ENCODE results near the gene PIGP. TPM values are rescaled to one million over a fixed set of nuclear protein-coding genes. Genes with fewer than 3 reads are reported as not detected.

PIGP gene
- total and polyA plus RNA-seq, 2 of the 8 experiments (the other 6 are each of a cell fraction or from before 2014, with no cell fraction given): 11.3 to 18.0 TPM

DNA sequence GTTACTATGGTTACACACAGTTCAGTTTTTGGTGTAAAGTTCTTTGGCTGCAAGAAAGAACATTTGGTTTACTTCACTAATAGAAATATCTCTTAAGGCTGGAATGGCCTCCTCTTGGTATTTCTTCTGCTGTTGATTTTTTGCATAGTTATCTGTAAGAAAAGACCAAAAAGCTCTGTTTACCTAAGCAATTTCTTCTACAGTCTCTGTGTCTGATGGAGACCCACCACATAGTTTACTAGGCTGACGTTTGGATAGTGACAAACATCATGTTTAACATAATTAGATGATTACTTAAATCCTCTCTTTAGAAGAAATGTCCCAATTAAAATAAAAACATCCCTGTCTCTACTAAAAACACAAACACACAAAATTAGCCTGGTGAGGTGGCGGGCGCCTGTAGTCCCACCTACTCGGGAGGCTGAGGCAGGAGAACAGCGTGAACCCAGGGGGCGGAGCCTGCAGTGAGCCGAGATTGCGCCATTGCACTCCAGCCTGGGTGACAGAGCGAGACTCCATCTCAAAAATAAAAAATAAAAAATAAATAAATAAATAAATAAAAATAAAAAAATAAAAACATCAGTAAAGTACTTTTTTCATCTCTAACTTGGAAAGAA is 7.2 kb downstream of the PIGP start:
- Histone ChIP-seq H2BK120ac (replicated peaks; ENCODE audit: low read depth, low read length) (no peak overlapping the region), H2AK5ac (ENCODE audit: low read depth, low read length) (no peak overlapping the region), H3K23ac (ENCODE audit: insufficient read length) (no peak overlapping the region), H3K4me2 (ENCODE audit: insufficient read depth in 1 of 2, low read depth in 2 of 2, low read length in 2 of 2) (no peak overlapping the region), H3K27me3 (replicated peaks in 1 of 4; ENCODE audit: control insufficient read depth in 3 of 4, extremely low read depth in 1 of 4, insufficient read depth in 3 of 4, low read length in 3 of 4) (no peaks in the 10 kb centered on the region), H3K18ac (ENCODE audit: extremely low read depth, low read length) (no peak overlapping the region), H3K4ac (replicated peaks; ENCODE audit: insufficient read length, low read depth, low read length) (no peak overlapping the region), H3K9ac (replicated peaks in 1 of 4; ENCODE audit: extremely low read depth in 1 of 4, low read depth in 3 of 4, low read length in 3 of 4) (no peak overlapping the region), H4K5ac (ENCODE audit: insufficient read length, low read depth, low read length) (no peak overlapping the region), H2BK15ac (ENCODE audit: low read length) (no peak overlapping the region), H3K79me2 (ENCODE audit: control insufficient read depth in 1 of 2, insufficient read depth in 2 of 2, low read length in 2 of 2) (no peaks in the 10 kb centered on the region), H3K4me1 (replicated peaks in 1 of 4; ENCODE audit: control insufficient read depth in 3 of 4, insufficient read depth in 4 of 4, low read length in 3 of 4) (peaks cover 0 to 5% (median under 1%) of the 10 kb centered on the region in 4 experiments; a peak in 3 of 7 replicates), H2BK12ac (ENCODE audit: low read depth, low read length) (no peak overlapping the region), H3K79me1 (ENCODE audit: low read depth, low read length) (no peaks in the 10 kb centered on the region), H3K36me3 (ENCODE audit: control insufficient read depth in 2 of 4, insufficient read depth in 4 of 4, low read length in 3 of 4) (peaks cover 0 to 4% (median 0%) of the 10 kb centered on the region in 4 experiments; a peak in 2 of 8 replicates), H3K27ac (ENCODE audit: low read depth, low read length) (no peak overlapping the region), H3K9me3 (ENCODE audit: insufficient read depth in 2 of 2, low read depth in 1 of 2, low read length in 1 of 2) (no peaks in the 10 kb centered on the region), H2BK5ac (ENCODE audit: low read depth, low read length) (no peak overlapping the region), H2BK20ac (ENCODE audit: low read length) (no peak overlapping the region), H4K20me1 (replicated peaks in 1 of 2; ENCODE audit: control insufficient read depth in 1 of 2, insufficient read depth in 2 of 2, low read length in 2 of 2) (no peaks in the 10 kb centered on the region), H4K8ac (ENCODE audit: extremely low read depth, insufficient read depth, low read length) (no peak overlapping the region), H3K14ac (ENCODE audit: insufficient read length) (no peak overlapping the region), H3K4me3 (ENCODE audit: extremely low read depth in 1 of 4, insufficient read depth in 2 of 4, low read depth in 3 of 4, low read length in 4 of 4) (no peak overlapping the region), H3K23me2 (ENCODE audit: low read depth, low read length) (no peaks in the 10 kb centered on the region), H3K56ac (replicated peaks; ENCODE audit: insufficient read length, low read depth, low read length) (no peak overlapping the region), H4K91ac (replicated peaks; ENCODE audit: insufficient read length, low read length) (no peak overlapping the region), H2AFZ (ENCODE audit: low read length) (no peak overlapping the region)
- no peak for DNase-seq (ENCODE audit: low read depth in 1 of 2, low spot score in 2 of 2)
- POLR2A ChIA-PET (ENCODE audit: partially characterized antibody): no interaction called here
- FAIRE-seq: no peak
- CTCF ChIA-PET (ENCODE audit: partially characterized antibody): interaction anchor here (1.7 to 4.3 kb wide), 2 partner anchors 55 to 89 kb away, joined by 7 to 15 read pairs; no protein-coding TSS in a partner anchor
- WGBS, 2 experiments (ENCODE audit: extremely low coverage in 1 of 2, insufficient coverage in 1 of 2, insufficient read length in 1 of 2, insufficient replicate concordance in 2 of 2, low coverage in 1 of 2, low lambda C conversion rate in 2 of 2, missing lambda C conversion rate in 1 of 2): 92% methylated on average over 9 of the region's 9 CpGs; no CpG with 5 or more reads in 1 of the 2 experiments
- TF ChIP-seq CHD1 (IDR thresholded peaks at IDR 0.05; ENCODE audit: low read depth, low read length): no peak
- TF ChIP-seq CEBPB (IDR thresholded peaks at IDR 0.05; ENCODE audit: low read depth, low read length): peak; percentile 19; the same call in 1 of the 2 replicates

All from H1 (cell line).